ENCODE data around the gene RNF14.
A peak's percentile ranks its signal among the peaks of the same experiment; 100 is the strongest.
"Not testable (repeated sequence)": the region's sequence is repeated elsewhere in the genome, so short reads cannot be mapped to it uniquely, and the experiment has no call there.

The RNF14 gene

DNA sequence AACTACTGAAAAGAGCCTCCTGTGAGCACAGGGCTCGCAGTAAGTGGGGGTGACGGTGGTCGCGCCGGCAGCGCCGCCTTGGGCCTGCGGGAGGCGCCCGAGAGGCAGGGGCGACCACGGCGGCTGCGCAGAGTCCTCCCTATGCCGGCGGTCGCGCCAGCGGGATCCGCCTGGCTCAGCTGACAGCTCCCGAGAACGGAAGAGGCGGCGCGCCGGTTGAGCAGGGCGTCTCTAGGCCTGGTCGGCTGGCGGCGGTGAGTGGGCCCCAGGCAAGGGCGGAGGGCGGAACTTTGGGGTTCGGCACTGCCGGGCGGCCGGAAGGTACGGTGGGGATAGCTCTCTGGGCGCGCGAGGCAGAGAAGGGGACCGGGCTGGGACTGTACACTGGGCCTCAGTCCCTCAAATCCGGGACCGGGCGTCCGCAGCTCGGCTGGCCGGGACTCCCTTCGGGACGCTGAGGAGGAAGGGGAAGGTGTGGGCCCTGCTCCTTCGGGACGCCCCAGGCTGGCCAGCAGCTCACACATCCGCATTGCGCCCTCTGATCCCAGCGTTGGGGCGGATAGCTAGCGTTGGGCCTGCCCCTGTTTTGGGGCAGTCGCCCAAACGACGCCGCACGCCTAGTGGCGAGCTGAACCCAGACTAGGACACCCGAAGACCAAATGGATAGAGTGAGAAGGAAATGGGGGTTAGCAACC, at the start of gene RNF14:
TSS of gene RNF14 (plus strand) at position 192 of the 695 bp plus-strand sequence. CDS start 4,484 bp downstream, outside the sequence.
- peak; percentile 90 for DNase-seq

GRCh38 chr5:141919218-141920119, 49.4 kb upstream of the RNF14 start:
- DNase-seq, result no peak

DNA sequence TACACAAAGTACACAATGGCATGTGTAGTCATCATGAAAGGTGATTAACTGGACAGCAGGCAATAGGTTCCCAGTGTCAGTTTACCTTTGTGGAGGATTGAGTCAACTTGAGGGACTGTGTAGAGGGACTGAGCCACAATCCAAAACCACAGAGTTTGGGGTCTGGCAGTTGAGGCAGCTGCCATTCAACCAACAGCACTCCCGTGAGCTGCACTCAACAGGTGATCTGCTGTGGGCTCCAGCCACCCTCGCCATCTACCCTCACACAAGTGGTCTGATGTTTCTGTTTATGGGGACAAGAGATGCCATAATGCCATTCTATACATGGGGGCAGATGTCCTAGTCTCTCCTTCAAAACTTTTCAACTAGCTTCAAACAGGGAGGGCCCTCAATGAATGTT, 48.1 kb upstream of the RNF14 start:
- no peak for DNase-seq

DNA sequence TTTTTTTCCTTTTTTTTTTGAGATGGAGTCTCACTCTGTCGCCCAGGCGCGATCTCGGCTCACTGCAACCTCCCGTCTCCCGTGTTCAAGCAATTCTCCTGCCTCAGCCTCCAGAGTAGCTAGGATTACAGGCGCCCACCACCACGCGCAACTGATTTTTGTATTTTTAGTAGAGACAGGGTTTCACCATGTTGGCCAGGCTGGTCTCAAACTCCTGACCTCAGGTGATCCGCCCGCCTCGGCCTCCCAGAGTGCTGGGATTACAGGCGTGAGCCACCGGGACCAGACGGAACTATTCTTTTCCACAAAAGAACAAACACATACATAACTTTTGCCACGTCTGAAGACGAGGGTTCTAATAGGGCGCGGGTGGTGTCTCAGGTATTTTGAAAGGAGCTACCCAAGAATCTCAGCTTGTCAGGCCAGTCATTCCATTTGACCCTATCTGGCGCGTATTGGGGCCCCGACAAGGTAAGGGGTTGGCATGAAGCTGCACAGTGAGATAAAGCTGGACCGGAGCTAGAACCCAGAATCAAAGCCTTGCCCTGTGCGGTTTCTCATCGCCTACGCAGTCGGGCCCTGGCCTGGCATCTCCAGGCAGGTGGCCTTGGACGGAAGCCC, 46.0 kb upstream of the RNF14 start:
- DNase-seq, result not testable (repeated sequence)

DNA sequence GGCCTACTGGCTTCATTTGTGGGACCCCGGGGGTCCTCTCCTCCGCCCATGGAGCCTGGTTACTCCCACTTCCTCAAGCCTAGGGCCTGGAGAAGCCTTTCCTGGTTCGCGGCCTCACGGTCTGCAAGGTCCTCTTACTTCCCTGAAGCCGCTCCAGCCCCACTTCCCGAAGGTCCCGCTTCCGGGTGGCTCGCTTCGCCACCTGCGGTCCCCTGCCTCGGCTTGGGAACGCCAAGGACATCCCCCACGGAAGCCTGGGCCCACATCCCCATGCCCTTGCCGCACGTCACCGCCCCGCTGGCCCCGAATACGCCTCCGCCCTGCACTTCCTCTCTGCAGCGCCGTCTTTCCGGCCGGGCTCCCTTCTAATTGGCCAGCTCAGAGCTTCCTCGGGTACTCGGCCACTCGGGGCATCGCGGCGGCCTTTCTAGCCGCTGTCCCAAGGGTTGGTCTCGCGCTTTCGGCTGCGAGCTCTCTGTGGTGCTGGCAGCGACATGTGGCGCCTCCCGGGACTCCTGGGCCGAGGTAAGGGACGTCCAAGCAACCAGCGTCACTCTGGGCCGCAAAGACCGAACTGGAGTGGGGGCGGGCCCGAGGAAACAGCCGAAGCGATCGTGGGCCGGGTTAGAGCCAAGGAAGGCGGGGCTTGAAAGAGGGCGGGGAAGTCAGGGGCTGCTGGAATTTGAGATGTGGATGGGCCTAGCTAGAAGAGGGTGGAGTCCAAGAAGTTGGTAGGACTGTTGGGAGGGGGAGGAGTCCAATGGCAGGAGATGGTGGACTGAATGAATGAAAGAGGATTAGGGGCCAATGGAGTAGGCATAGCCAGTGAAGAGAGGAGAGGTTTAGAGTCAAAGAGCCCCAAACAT, 45.2 kb upstream of the RNF14 start, which contains the start of gene DELE1:
TSS of gene DELE1 (plus strand) at position 424 of the 866 bp plus-strand sequence. CDS start at position 495, 71 bp downstream.
- DNase-seq, result peak; percentile 95

DNA sequence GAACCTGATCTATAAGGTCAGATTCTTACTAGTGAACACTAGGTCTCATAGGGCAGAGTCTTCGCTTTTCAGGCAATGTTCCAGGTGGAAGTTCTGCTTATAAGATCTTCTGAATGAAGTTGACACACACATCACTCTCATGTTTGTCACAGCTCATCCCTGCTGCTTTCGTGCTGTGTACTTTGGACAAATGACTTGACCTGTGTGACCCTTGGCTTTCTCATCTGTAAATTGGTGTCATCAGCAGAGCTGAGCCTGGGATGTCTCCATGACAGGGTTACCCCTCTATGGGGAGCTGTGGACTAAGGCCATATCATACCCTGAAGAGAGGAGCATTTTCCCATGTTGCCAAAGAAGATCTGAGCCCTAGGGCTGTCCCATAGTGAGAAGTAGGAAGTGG, 42.5 kb upstream of the RNF14 start:
- DNase-seq, result no peak

- DNase-seq, result no peak
These were observed 40.9 kb upstream of the RNF14 start for GRCh38 chr5:141928051-141928450.

- DNase-seq, result no peak
These were observed 39.4 kb upstream of the RNF14 start for GRCh38 chr5:141929398-141930058.

GRCh38 chr5:141931694-141932093, 37.2 kb upstream of the RNF14 start:
- DNase-seq, result no peak

DNA sequence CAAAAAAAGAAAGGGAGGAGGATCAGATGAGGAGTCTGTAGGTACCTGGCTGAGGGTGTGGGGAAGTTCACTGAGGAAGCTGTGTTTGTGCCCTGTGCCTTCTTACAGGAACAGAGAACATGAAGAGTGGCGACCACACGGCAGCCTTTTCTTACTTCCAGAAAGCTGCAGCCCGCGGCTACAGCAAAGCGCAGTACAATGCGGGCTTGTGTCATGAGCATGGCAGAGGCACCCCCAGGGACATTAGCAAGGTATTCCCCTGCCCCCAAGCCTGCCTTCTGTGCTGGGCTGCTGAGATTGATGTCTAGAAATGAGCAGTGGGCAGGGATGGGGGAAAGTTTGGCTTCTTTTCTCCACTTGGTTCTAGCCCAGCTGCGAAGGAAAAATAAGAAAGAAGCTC, 35.8 kb upstream of the RNF14 start:
- no peak for DNase-seq

DNA sequence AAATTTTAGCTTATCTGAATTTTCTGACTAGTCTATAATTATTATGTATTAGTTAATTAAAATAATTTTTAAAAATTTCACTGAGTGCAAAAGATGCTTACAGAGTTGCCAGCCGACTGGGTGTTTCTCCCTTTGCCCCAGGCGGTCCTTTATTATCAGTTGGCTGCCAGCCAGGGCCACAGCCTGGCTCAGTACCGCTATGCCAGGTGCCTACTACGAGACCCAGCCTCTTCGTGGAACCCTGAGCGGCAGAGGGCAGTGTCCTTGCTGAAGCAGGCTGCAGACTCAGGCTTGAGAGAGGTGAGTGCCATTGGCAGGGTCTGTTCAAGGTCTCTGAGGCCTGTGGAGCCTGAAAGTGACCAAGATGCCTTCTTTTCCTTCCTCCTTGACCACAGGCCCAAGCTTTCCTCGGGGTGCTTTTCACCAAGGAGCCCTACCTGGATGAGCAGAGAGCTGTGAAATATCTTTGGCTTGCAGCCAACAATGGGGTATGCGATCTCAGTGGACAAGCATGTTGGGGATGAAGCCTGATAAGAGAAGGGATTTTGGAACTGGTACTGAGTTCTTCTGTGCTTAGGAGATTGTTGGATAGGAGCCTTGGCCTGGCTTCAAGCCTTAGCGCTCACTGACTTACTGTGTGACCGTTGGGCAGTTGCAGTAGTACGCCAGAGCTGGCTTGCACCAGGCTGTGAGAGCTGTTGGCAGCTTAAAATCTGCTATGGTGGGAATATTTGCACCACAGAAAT, 34.6 kb upstream of the RNF14 start:
- no peak for DNase-seq

GRCh38 chr5:141935538-141935937, 33.4 kb upstream of the RNF14 start:
- no peak for DNase-seq

DNA sequence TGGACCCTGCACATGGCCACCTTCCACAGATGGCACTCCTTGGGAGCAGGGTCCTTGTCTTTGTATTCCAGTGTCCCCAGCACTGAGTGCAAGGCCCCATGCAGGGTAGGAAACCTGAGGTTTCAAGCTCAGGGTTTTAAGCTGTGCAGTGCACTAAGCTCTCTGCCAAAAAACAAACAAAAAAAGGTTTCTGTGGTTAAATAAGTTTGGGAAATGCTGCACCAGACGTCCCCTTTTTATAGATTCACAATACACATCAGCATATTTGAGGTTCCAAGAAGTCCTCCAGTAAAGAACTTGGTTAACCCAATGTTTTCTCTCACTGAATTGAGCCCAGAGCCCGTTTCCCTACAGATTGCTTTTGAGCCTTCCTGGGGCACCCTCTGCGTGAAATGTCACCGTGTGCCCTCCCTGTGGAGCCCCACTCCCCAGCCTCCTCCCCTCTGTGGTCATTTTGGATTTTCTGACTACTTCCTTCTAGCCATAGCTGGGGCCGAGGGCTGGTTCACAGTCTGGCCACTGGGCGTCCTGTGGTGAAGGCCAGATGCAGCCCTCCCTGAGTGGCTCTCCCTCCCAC, 28.1 kb upstream of the RNF14 start:
- no peak for DNase-seq

DNA sequence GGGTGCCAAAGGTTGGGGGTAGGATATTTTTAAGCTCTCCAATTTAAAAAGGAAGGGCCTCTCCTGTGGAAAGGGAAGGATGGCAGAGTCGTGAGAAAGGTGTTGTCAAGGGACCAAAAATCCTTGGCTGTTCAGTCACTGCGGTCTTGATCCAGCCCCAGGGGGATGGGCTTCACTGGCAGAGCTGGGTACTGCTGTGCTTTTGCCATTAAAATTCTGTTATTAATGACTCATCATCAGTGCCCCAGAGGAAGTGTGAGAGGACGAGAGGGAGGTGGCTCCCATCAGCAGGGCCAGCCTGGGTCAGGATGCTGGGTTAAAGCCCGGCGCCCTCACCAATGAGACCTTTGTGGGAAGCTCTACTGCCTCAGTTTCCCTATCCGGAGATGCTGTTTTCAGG, 27.6 kb upstream of the RNF14 start:
- no peak for DNase-seq

- no peak for DNase-seq
These were observed 27.1 kb upstream of the RNF14 start for GRCh38 chr5:141941779-141942178.

DNA sequence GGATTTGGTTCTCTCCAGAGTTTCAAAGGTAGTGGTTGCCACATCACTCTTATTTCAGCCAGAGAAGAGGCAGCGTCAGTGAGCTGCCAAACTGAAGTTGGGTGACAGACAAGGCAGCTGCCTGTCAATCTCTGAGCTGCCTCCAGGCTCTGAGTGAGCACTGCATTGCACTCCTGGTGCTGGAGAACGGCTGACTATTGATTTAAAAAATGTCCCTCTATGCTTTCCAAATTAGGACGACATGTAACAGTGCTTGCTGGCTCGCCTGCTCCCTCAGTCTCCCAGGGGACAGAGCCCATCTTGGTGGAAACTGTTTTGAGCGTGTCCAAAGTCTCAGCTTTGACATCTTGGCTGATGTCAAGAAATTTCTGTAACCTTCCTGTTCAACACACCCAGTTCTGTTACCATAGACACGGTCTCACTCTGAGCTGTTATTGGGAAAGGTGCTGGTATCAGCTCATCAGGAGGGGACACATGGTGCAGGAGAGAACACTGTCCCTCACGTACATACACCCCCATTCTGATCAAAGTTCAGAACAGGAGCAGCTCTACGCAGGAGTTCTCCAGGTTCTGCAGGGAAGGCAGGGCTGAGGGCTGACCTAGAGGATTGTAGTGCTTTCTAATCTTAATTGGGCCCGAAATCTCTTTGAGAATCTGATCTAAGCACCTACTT, 26.6 kb upstream of the RNF14 start:
- DNase-seq, result no peak

GRCh38 chr5:141944076-141944475, 24.8 kb upstream of the RNF14 start:
- no peak for DNase-seq

DNA sequence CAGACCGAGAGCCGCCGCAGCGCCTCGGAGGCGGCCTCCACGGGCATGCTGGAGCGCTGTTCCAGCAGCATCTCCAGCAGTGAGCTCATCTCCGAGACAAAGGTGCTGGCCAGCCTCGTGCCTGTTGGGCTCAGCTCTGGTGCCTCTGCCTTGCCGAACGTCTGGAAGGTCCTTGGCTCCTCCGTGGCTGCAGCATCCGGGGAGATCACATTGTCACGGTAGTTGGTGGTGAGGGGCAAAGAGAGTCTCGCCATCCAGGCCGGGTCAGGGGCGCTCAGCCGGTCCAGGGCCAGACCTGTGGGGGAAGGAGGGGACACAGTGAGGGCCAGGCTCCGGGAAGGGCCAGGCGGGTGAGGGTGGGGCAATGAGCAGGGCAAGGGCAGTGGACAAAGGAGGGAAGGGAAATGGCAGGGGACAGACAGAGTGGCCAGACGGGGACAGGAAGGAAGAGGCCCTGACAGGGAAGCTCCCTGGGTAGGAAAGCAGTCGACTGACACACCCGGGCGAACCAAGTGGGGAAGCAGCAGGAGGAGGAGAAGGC, 23.3 kb upstream of the RNF14 start:
- DNase-seq, result no peak

DNA sequence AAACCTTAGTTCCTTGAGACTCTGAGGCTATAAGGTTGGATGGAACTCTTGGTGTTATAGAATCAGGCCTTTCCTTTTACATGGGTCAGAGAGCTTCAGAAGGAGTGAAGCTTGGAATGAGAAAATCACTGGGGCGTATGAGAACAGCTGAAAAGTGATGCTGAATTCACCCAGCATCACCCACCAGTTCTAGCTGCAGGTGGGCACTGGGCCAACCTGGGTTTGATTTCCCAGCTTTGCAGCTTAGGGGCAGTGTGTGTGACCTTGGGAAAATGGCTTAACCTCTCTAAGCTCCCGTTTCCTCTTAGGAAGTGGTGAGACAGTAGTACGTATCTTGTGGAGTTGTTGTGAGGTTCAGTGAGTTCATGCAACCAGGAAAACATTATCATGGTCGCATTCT, 21.6 kb upstream of the RNF14 start:
- DNase-seq, result no peak

DNA sequence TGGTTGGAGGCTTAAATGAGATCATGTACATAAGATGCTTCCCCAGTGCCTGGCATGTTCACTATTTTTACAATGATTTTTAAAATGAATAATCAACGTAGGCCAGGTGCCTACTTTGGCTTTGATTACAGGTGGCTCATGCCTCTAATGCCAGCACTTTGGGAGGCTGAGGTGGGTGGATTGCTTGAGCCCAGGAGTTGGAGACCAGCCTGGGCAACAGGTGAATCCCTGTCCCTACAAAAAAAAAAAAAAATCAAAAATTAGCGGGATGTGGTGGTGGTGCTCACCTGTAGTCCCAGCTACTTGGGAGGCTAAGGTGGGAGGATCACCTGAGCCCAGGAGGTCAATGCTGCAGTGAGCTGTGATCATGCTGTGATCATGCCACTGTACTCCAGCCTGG, 20.1 kb upstream of the RNF14 start:
- no peak for DNase-seq
